ENCODE measurements around the gene MAN1A1.
A peak's percentile ranks its signal among the peaks of the same experiment; 100 is the strongest.

MAN1A1 gene

GRCh38 chr6:119324718-119325117 lies 24.8 kb downstream of the MAN1A1 start:
- DNase-seq: no peak

GRCh38 chr6:119323931-119324330 lies 25.6 kb downstream of the MAN1A1 start:
- DNase-seq: no peak

GRCh38 chr6:119323478-119323877 lies 26.1 kb downstream of the MAN1A1 start:
- no peak for DNase-seq

- DNase-seq: peak; percentile 64
Observed at GRCh38 chr6:119322715-119323350, 26.7 kb downstream of the MAN1A1 start.

GRCh38 chr6:119322034-119322433 lies 27.5 kb downstream of the MAN1A1 start:
- no peak for DNase-seq

GRCh38 chr6:119319694-119320093 lies 29.9 kb downstream of the MAN1A1 start:
- no peak for DNase-seq

GRCh38 chr6:119318730-119319129 lies 30.8 kb downstream of the MAN1A1 start:
- DNase-seq: no peak

GRCh38 chr6:119318176-119318575 lies 31.4 kb downstream of the MAN1A1 start:
- no peak for DNase-seq

- no peak for DNase-seq
Observed at GRCh38 chr6:119317007-119317406, 32.6 kb downstream of the MAN1A1 start.

GRCh38 chr6:119314885-119315272 lies 34.7 kb downstream of the MAN1A1 start:
- peak; percentile 28 for DNase-seq

- peak; percentile 60 for DNase-seq
Observed at GRCh38 chr6:119313937-119314884, 35.4 kb downstream of the MAN1A1 start.

- peak; percentile 64 for DNase-seq
Observed at GRCh38 chr6:119312875-119313338, 36.7 kb downstream of the MAN1A1 start.

- no peak for DNase-seq
Observed at GRCh38 chr6:119312441-119312840, 37.1 kb downstream of the MAN1A1 start.

GRCh38 chr6:119311514-119312142 lies 37.9 kb downstream of the MAN1A1 start:
- no peak for DNase-seq

- no peak for DNase-seq
Observed at GRCh38 chr6:119310486-119311036, 39.0 kb downstream of the MAN1A1 start.

GRCh38 chr6:119308991-119309657 lies 40.4 kb downstream of the MAN1A1 start:
- DNase-seq: no peak

- DNase-seq: no peak
Observed at GRCh38 chr6:119308048-119308570, 41.5 kb downstream of the MAN1A1 start.

GRCh38 chr6:119307056-119307455 lies 42.5 kb downstream of the MAN1A1 start:
- DNase-seq: no peak

GRCh38 chr6:119306396-119306968 lies 43.1 kb downstream of the MAN1A1 start:
- DNase-seq: no peak

GRCh38 chr6:119303164-119303887 lies 46.2 kb downstream of the MAN1A1 start:
- no peak for DNase-seq

- no peak for DNase-seq
Observed at GRCh38 chr6:119301429-119301828, 48.1 kb downstream of the MAN1A1 start.

Data from CD4-positive, alpha-beta T cell treated with Interleukin-21 for 1 hour (primary cell).